Right atrium auricular region (tissue), 2 donors: ENCODE data around the gene SLC39A9. TPM values are rescaled to one million over a fixed set of nuclear protein-coding genes. Genes with fewer than 3 reads are reported as not detected.

Experiments
- DNase-seq: peaks from one replicate; pipeline ENCODE4 v3.0.0-alpha.2; 2019; ENCODE audit warnings: low spot score
- H3K27ac ChIP-seq, 2 donors: fragments of 200-600 bp; sonication (generic); 1 replicate in 1 of 2; 2 replicates in 1 of 2; pipeline ENCODE4 v1.5.1; 2016 to 2019
- H3K27me3 ChIP-seq, 2 donors: fragments of 200-600 bp; sonication (generic); one replicate each; pipeline versions ENCODE4 v1.5.1 to v1.6.0; 2017 to 2019
- H3K36me3 ChIP-seq: fragments of 200-600 bp; sonication (generic); one replicate; pipeline ENCODE4 v1.5.1; 2016
- H3K4me1 ChIP-seq, 2 donors: fragments of 200-600 bp; sonication (generic); one replicate each; pipeline versions ENCODE4 v1.5.1 to v1.6.0; 2017 to 2019
- H3K4me3 ChIP-seq, 2 donors: fragments of 200-600 bp; sonication (generic); 1 replicate in 1 of 2; 2 replicates in 1 of 2; pipeline ENCODE4 v1.5.1; 2017 to 2019; ENCODE audit warnings: mild to moderate bottlenecking in 1 of 2, moderate library complexity in 1 of 2
- H3K9me3 ChIP-seq, 2 donors: fragments of 200-600 bp; sonication (generic); one replicate each; pipeline ENCODE4 v1.5.1; 2019
- total RNA-seq, 2 donors: library from RNA; depleted of rRNA; stranded (reverse); fragments of >200 nt; gene quantifications; one replicate each; pipeline ENCODE4 v1.1.0, GENCODE V29; 2016
- TF ChIP-seq, protein P1 (sequence below), 2 donors: fragments of 200-600 bp; sonication (generic); IDR thresholded peaks; one replicate each; pipeline ENCODE4 v1.5.1; 2019; ENCODE audit warnings: antibody characterized with exemption in 2 of 2

SLC39A9 gene
- total RNA-seq, 2 donors from 2014 or later, result 29.3 to 37.5 TPM

DNA sequence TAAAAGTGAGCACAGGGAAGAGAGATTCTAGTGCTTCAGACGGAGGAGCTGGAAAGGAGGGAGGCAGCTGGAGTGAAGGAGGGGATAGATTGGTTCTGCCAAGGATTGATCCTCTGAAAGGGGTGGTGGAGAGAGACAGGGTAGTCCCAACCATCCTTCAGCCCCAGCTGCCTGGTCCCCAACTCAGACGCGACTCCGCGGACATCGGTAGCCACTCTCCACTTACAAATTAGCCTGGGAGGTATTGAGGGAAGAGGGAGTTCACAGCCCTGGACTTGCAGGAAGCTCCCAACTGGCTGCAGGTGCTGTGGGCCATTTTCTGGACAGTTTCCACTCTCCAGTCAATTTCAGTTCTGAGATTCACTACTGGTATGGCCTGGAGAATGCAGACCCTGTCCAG is 87.2 kb downstream of the SLC39A9 start:
- Histone ChIP-seq H3K4me1 (peaks cover 0 to 17% of the 10 kb centered on the region in 2 donors), H3K27me3 (peaks cover 0 to 5% of the 10 kb centered on the region in 2 donors), H3K9me3 (no peaks in the 10 kb centered on the region), H3K27ac (no peak overlapping the region), H3K36me3 (no peaks in the 10 kb centered on the region), H3K4me3 (no peak overlapping the region)
- DNase-seq, result no peak
- TF ChIP-seq, protein P1, sequence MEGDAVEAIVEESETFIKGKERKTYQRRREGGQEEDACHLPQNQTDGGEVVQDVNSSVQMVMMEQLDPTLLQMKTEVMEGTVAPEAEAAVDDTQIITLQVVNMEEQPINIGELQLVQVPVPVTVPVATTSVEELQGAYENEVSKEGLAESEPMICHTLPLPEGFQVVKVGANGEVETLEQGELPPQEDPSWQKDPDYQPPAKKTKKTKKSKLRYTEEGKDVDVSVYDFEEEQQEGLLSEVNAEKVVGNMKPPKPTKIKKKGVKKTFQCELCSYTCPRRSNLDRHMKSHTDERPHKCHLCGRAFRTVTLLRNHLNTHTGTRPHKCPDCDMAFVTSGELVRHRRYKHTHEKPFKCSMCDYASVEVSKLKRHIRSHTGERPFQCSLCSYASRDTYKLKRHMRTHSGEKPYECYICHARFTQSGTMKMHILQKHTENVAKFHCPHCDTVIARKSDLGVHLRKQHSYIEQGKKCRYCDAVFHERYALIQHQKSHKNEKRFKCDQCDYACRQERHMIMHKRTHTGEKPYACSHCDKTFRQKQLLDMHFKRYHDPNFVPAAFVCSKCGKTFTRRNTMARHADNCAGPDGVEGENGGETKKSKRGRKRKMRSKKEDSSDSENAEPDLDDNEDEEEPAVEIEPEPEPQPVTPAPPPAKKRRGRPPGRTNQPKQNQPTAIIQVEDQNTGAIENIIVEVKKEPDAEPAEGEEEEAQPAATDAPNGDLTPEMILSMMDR (IDR thresholded peaks at IDR 0.05), result no peak

- Histone ChIP-seq H3K9me3 (no peaks in the 10 kb centered on the region), H3K27ac (no peak overlapping the region), H3K4me1 (peaks cover 0 to 17% of the 10 kb centered on the region in 2 donors), H3K27me3 (peaks cover 0 to 5% of the 10 kb centered on the region in 2 donors), H3K36me3 (no peaks in the 10 kb centered on the region), H3K4me3 (no peak overlapping the region)
- TF ChIP-seq, protein P1 (IDR thresholded peaks at IDR 0.05), result no peak
- DNase-seq, result no peak
Measured at GRCh38 chr14:69487226-69487625, 88.7 kb downstream of the SLC39A9 start.

- DNase-seq, result no peak
- Histone ChIP-seq H3K4me1 (peaks cover 0 to 17% of the 10 kb centered on the region in 2 donors), H3K4me3 (no peak overlapping the region), H3K9me3 (no peaks in the 10 kb centered on the region), H3K36me3 (no peaks in the 10 kb centered on the region), H3K27ac (no peak overlapping the region), H3K27me3 (peaks cover 0 to 5% of the 10 kb centered on the region in 2 donors)
- TF ChIP-seq, protein P1 (IDR thresholded peaks at IDR 0.05), result no peak
Measured at GRCh38 chr14:69487771-69488170, 89.3 kb downstream of the SLC39A9 start.

GRCh38 chr14:69489495-69489894 is 91.0 kb downstream of the SLC39A9 start:
- H3K4me1 ChIP-seq, result peaks cover 0 to 6% of the 10 kb centered on the region in 2 donors
- no peaks in the 10 kb centered on the region for H3K36me3 ChIP-seq
- no peak for DNase-seq
- H3K27me3 ChIP-seq, result peaks cover 0 to 5% of the 10 kb centered on the region in 2 donors
- TF ChIP-seq, protein P1 (IDR thresholded peaks at IDR 0.05), result no peak
- H3K4me3 ChIP-seq, result no peak overlapping the region
- no peak overlapping the region for H3K27ac ChIP-seq
- no peaks in the 10 kb centered on the region for H3K9me3 ChIP-seq

GRCh38 chr14:69490219-69490918 is 91.9 kb downstream of the SLC39A9 start:
- H3K27me3 ChIP-seq, result no peaks in the 10 kb centered on the region
- H3K36me3 ChIP-seq, result no peaks in the 10 kb centered on the region
- H3K4me1 ChIP-seq, result no peaks in the 10 kb centered on the region
- no peak for DNase-seq
- no peaks in the 10 kb centered on the region for H3K9me3 ChIP-seq
- H3K27ac ChIP-seq, result no peak overlapping the region
- TF ChIP-seq, protein P1 (IDR thresholded peaks at IDR 0.05), result no peak
- no peak overlapping the region for H3K4me3 ChIP-seq

DNA sequence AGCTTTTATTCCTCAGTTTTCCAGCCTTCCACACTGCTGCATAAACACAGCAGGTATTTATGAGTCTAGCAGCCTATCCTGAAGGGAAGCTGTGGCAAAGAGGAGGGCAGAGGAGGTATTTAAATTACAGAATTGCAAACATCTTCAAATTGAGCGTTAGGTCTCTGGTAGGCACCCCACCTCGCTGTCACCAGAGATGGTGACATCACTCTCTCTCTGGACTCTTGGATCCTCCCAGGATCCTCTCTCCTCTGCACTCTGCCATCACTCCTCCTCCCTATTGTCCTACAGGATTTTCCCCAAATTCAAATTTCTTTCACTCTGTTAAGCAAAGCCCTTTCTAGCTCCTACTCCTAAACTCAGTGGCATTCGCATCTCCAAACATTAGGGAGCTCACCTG is 92.7 kb downstream of the SLC39A9 start:
- H3K4me3 ChIP-seq, result no peak overlapping the region
- no peaks in the 10 kb centered on the region for H3K27me3 ChIP-seq
- TF ChIP-seq, protein P1 (IDR thresholded peaks at IDR 0.05), result no peak
- no peaks in the 10 kb centered on the region for H3K9me3 ChIP-seq
- no peak for DNase-seq
- no peak overlapping the region for H3K27ac ChIP-seq
- no peaks in the 10 kb centered on the region for H3K36me3 ChIP-seq
- H3K4me1 ChIP-seq, result no peaks in the 10 kb centered on the region
